ENCODE results near the gene RBMS1. TPM values are rescaled to one million over a fixed set of nuclear protein-coding genes. Genes with fewer than 3 reads are reported as not detected.

RBMS1 gene
- total RNA-seq, 1 experiment from 2014 or later = 61.9 TPM

DNA sequence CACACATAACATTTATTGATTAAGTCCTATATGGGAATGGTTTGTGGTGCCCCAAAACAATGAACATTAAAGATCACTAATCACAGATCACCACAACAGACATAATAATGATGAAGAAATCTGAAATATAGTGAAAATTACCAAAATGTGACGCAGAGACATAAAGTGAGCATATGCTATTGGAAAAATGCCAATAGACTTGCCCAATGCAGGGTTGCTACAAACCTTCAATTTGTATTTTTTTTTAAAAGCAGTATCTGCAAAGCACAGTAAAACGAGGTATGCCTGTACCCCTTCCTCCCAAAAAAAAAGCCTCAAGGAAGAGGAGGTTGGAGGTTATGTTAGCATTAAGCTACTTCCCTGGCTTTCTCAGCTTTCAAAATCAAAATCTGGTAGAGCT, 131.1 kb downstream of the RBMS1 start:
- Mint-ChIP-seq H3K4me1 (ENCODE audit: low read depth, unreplicated experiment) (peaks cover 31% of the 10 kb centered on the region), H3K27me3 (ENCODE audit: unreplicated experiment) (no peaks in the 10 kb centered on the region), H3K27ac (ENCODE audit: unreplicated experiment) (no peak overlapping the region), H3K36me3 (ENCODE audit: insufficient read depth, unreplicated experiment) (peaks cover 5% of the 10 kb centered on the region), H3K4me3 (ENCODE audit: low read depth, unreplicated experiment) (no peak overlapping the region), H3K9me3 (ENCODE audit: low read depth, unreplicated experiment) (no peaks in the 10 kb centered on the region)
- CTCF ChIA-PET = no interaction called here
- TF ChIP-seq, protein P1, sequence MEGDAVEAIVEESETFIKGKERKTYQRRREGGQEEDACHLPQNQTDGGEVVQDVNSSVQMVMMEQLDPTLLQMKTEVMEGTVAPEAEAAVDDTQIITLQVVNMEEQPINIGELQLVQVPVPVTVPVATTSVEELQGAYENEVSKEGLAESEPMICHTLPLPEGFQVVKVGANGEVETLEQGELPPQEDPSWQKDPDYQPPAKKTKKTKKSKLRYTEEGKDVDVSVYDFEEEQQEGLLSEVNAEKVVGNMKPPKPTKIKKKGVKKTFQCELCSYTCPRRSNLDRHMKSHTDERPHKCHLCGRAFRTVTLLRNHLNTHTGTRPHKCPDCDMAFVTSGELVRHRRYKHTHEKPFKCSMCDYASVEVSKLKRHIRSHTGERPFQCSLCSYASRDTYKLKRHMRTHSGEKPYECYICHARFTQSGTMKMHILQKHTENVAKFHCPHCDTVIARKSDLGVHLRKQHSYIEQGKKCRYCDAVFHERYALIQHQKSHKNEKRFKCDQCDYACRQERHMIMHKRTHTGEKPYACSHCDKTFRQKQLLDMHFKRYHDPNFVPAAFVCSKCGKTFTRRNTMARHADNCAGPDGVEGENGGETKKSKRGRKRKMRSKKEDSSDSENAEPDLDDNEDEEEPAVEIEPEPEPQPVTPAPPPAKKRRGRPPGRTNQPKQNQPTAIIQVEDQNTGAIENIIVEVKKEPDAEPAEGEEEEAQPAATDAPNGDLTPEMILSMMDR (IDR thresholded peaks at IDR 0.05; ENCODE audit: unreplicated experiment) = no peak
- intact Hi-C loops (cut with micrococcal nuclease; ENCODE audit: unreplicated experiment) = no loop called here
- no peak for DNase-seq
- BruUV-seq (replicated peaks) = no TSS peak

DNA sequence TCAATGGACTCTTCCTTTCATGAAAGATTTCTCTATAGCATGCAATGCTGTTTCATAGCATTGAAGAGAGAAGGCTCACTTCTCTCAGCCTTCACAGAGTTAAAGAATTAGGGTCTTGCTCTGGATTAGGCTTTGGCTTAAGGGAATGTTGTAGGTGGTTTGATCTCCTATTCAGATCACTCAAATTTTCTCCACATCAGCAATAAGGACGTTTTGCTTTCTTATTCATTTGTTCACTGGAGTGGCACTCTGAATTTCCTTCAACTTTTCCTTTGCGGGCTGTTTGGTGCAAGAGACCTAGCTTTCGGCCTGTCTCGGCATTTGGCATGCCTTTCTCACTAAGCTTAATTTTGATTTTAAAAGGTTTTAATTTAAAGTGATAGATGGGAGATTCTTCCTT, 131.6 kb downstream of the RBMS1 start:
- TF ChIP-seq, protein P1 (IDR thresholded peaks at IDR 0.05; ENCODE audit: unreplicated experiment) = no peak
- no peaks in the 10 kb centered on the region for H3K9me3 Mint-ChIP-seq (ENCODE audit: low read depth, unreplicated experiment)
- CTCF ChIA-PET = no interaction called here

DNA sequence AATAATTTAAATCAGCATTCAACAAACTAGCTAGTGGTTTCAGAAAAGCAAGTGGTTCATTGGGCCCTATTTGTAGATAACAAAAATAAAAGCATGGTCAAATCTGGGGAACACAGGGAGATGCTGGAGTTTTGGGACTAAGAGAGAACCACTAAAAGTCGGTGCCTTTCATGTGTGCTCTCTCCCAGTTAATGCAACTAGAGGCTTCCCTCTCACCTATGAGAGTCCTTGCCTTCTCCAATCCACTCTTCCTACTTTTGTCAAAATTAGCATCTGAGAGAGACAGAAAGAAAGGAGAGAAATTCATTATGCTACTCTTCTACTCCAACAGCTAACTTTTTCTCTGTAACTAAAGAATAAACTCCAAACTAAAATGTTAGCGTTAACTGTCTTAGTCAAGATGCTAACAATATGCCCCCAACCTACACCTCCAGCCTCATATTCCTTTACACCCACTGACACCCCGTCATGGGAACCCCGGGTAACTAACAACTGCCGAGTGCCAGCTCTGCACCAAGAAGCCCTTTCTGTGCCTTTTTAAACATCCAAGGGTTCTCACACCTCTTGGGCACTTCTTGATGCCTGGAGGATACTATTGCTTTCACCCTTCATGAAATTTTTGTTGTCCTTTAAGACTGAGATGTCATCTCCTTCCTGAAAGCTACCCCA, 133.4 kb downstream of the RBMS1 start:
- CTCF ChIA-PET = interaction anchor here (0.6 kb wide), 1 partner anchor 32 kb away, joined by 3 read pairs; no protein-coding TSS in a partner anchor
- TF ChIP-seq, protein P1 (IDR thresholded peaks at IDR 0.05; ENCODE audit: unreplicated experiment) = no peak
- DNase-seq = no peak
- intact Hi-C loops (cut with micrococcal nuclease; ENCODE audit: unreplicated experiment) = no loop called here
- no TSS peak for BruUV-seq (replicated peaks)
- Mint-ChIP-seq H3K4me3 (ENCODE audit: low read depth, unreplicated experiment) (no peak overlapping the region), H3K4me1 (ENCODE audit: low read depth, unreplicated experiment) (peaks cover 39% of the 10 kb centered on the region), H3K27ac (ENCODE audit: unreplicated experiment) (no peak overlapping the region), H3K27me3 (ENCODE audit: unreplicated experiment) (no peaks in the 10 kb centered on the region), H3K9me3 (ENCODE audit: low read depth, unreplicated experiment) (no peaks in the 10 kb centered on the region), H3K36me3 (ENCODE audit: insufficient read depth, unreplicated experiment) (peaks cover 5% of the 10 kb centered on the region)

More for the DNA sequence above, 131.6 kb downstream of the RBMS1 start:
- peaks cover 5% of the 10 kb centered on the region for H3K36me3 Mint-ChIP-seq (ENCODE audit: insufficient read depth, unreplicated experiment)
- H3K27me3 Mint-ChIP-seq (ENCODE audit: unreplicated experiment) = no peaks in the 10 kb centered on the region
- no TSS peak for BruUV-seq (replicated peaks)
- H3K4me1 Mint-ChIP-seq (ENCODE audit: low read depth, unreplicated experiment) = peaks cover 33% of the 10 kb centered on the region
- DNase-seq = no peak
- no peak overlapping the region for H3K4me3 Mint-ChIP-seq (ENCODE audit: low read depth, unreplicated experiment)
- H3K27ac Mint-ChIP-seq (ENCODE audit: unreplicated experiment) = no peak overlapping the region
- intact Hi-C loops (cut with micrococcal nuclease; ENCODE audit: unreplicated experiment) = no loop called here

DNA sequence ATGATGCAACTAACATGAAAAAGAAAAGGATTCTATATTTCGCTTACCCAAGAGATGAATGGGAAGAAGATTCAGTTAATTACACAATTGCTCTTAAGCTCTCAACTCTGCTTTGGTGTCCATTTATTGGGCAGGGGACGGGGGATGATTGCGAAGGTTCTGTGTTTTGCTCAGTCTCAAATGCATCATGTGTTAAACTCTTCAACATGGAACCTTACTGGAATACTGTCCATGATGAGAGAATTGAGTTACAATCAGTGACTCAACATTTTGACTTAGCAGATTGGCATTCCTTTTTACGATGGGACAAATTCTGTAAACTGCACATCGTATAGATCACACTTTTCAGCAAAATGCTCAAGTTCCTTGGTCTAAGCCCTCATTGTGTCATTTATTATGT, 135.6 kb downstream of the RBMS1 start:
- TF ChIP-seq, protein P1 (IDR thresholded peaks at IDR 0.05; ENCODE audit: unreplicated experiment) = no peak
- intact Hi-C loops (cut with micrococcal nuclease; ENCODE audit: unreplicated experiment) = no loop called here
- Mint-ChIP-seq H3K27me3 (ENCODE audit: unreplicated experiment) (no peaks in the 10 kb centered on the region), H3K36me3 (ENCODE audit: insufficient read depth, unreplicated experiment) (no peaks in the 10 kb centered on the region), H3K4me3 (ENCODE audit: low read depth, unreplicated experiment) (no peak overlapping the region), H3K27ac (ENCODE audit: unreplicated experiment) (no peak overlapping the region), H3K4me1 (ENCODE audit: low read depth, unreplicated experiment) (peaks cover 21% of the 10 kb centered on the region), H3K9me3 (ENCODE audit: low read depth, unreplicated experiment) (no peaks in the 10 kb centered on the region)
- no TSS peak for BruUV-seq (replicated peaks)
- CTCF ChIA-PET = no interaction called here
- no peak for DNase-seq

Data from Calu3 (cell line).